ENCODE results near the gene TPCN2. TPM values are rescaled to one million over a fixed set of nuclear protein-coding genes. Genes with fewer than 3 reads are reported as not detected.

The TPCN2 gene
- total RNA-seq, 4 donors from 2014 or later, result 5.6 to 54.6 (median 17.7) TPM

GRCh38 chr11:69010361-69010891 lies 38.3 kb upstream of the TPCN2 start:
- H3K27ac ChIP-seq, result peak overlapping the region; percentile 97 to 99
- no peak for DNase-seq
- intact Hi-C loops (cut with DNase I; ENCODE audit: low total_unique reads), result loop anchor here (10.0 kb wide), 1 partner anchor 64 kb away; no protein-coding TSS in a partner anchor
- peak overlapping the region; percentile 61 to 83 for H3K4me3 ChIP-seq
- no peaks in the 10 kb centered on the region for H3K27me3 ChIP-seq
- H3K36me3 ChIP-seq, result no peaks in the 10 kb centered on the region
- H3K9me3 ChIP-seq, result no peaks in the 10 kb centered on the region
- H3K4me1 ChIP-seq, result peaks cover 7 to 29% of the 10 kb centered on the region in 2 donors
- TF ChIP-seq POLR2A (IDR thresholded peaks at IDR 0.05) (no peak), CTCF (IDR thresholded peaks at IDR 0.05) (no peak)

GRCh38 chr11:69010964-69011623 lies 37.6 kb upstream of the TPCN2 start:
- TF ChIP-seq CTCF (IDR thresholded peaks at IDR 0.05) (peak in 1 of 4 experiments; percentile 3), POLR2A (IDR thresholded peaks at IDR 0.05) (peak; percentile 75 to 77)
- Histone ChIP-seq H3K27me3 (no peaks in the 10 kb centered on the region), H3K27ac (peak overlapping the region; percentile 97 to 99), H3K4me3 (peak overlapping the region; percentile 61 to 83), H3K4me1 (peaks cover 7 to 22% of the 10 kb centered on the region in 2 donors), H3K9me3 (no peaks in the 10 kb centered on the region), H3K36me3 (no peaks in the 10 kb centered on the region)
- intact Hi-C loops (cut with DNase I; ENCODE audit: low total_unique reads), result loop anchor here (10.0 kb wide), 1 partner anchor 64 kb away; no protein-coding TSS in a partner anchor
- peak; percentile 88 to 89 for DNase-seq

- TF ChIP-seq CTCF (IDR thresholded peaks at IDR 0.05) (no peak), POLR2A (IDR thresholded peaks at IDR 0.05) (no peak)
- no peak for DNase-seq
- intact Hi-C loops (cut with DNase I; ENCODE audit: low total_unique reads), result loop anchor here (10.0 kb wide), 1 partner anchor 63 kb away; no protein-coding TSS in a partner anchor
Observed at GRCh38 chr11:69011624-69012091, 37.1 kb upstream of the TPCN2 start.

GRCh38 chr11:69012092-69013008 lies 36.4 kb upstream of the TPCN2 start:
- Histone ChIP-seq H3K27me3 (no peaks in the 10 kb centered on the region), H3K27ac (peak overlapping the region; percentile 97 to 99), H3K4me1 (peaks cover 7 to 18% of the 10 kb centered on the region in 2 donors), H3K36me3 (no peaks in the 10 kb centered on the region), H3K9me3 (no peaks in the 10 kb centered on the region), H3K4me3 (peak overlapping the region; percentile 61 to 83)
- TF ChIP-seq CTCF (IDR thresholded peaks at IDR 0.05), result no peak
- TF ChIP-seq POLR2A (IDR thresholded peaks at IDR 0.05), result peak in 1 of 2 donors; percentile 7
- intact Hi-C loops (cut with DNase I; ENCODE audit: low total_unique reads), result loop anchor here (10.0 kb wide), 1 partner anchor 62 kb away; no protein-coding TSS in a partner anchor
- DNase-seq, result peak; percentile 52 to 60

More at GRCh38 chr11:69011624-69012091, 37.1 kb upstream of the TPCN2 start:
- H3K4me1 ChIP-seq, result peaks cover 7 to 20% of the 10 kb centered on the region in 2 donors
- H3K9me3 ChIP-seq, result no peaks in the 10 kb centered on the region
- H3K36me3 ChIP-seq, result no peaks in the 10 kb centered on the region
- peak overlapping the region; percentile 97 to 99 for H3K27ac ChIP-seq
- no peaks in the 10 kb centered on the region for H3K27me3 ChIP-seq
- peak overlapping the region; percentile 61 to 83 for H3K4me3 ChIP-seq
